ENCODE measurements around the gene GIT1.

The GIT1 gene

DNA sequence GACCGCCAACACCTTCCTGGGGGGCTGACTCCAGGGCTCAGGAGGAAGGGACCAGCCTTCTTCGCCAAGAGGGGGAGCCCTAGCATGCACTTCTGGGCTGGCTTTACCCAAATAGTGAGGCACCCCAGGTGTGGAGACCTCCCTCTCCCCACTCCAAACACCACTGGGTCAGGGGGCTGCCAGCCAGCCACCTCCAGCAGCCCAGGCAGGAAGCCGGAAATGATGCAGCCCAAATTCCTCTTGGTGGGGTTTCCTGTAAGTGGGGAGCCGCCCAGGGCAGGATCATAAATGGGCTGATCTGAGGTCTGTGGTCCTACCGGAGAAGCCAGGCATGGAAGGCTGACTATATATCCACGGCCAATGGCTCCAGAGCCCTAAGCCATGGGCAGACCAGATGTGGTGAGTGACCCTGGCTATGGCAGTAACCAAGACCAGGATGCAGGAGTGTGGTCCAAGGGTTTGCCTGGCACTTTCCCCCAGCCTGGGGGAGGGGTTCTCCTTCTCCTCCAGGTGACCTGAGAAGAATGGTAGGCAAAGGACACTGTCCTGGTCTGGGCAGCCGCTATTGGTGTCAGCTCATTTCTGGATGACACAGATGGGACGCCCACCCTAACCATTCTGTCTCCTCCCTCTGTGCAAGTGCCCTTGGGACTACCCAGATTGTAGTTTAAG is 4.2 kb downstream of the GIT1 start:
- DNase-seq (ENCODE audit: low spot score) = peak; percentile 59
- in situ Hi-C loops (cut with MboI; ENCODE audit: low pct_unique_long_range_greater_than_20kb, low sequenced_read_pairs, unreplicated experiment) = no loop called here
- TF ChIP-seq, protein P1, sequence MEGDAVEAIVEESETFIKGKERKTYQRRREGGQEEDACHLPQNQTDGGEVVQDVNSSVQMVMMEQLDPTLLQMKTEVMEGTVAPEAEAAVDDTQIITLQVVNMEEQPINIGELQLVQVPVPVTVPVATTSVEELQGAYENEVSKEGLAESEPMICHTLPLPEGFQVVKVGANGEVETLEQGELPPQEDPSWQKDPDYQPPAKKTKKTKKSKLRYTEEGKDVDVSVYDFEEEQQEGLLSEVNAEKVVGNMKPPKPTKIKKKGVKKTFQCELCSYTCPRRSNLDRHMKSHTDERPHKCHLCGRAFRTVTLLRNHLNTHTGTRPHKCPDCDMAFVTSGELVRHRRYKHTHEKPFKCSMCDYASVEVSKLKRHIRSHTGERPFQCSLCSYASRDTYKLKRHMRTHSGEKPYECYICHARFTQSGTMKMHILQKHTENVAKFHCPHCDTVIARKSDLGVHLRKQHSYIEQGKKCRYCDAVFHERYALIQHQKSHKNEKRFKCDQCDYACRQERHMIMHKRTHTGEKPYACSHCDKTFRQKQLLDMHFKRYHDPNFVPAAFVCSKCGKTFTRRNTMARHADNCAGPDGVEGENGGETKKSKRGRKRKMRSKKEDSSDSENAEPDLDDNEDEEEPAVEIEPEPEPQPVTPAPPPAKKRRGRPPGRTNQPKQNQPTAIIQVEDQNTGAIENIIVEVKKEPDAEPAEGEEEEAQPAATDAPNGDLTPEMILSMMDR (IDR thresholded peaks at IDR 0.05; ENCODE audit: extremely low read depth, insufficient read depth, missing control alignments) = peak; percentile 62

DNA sequence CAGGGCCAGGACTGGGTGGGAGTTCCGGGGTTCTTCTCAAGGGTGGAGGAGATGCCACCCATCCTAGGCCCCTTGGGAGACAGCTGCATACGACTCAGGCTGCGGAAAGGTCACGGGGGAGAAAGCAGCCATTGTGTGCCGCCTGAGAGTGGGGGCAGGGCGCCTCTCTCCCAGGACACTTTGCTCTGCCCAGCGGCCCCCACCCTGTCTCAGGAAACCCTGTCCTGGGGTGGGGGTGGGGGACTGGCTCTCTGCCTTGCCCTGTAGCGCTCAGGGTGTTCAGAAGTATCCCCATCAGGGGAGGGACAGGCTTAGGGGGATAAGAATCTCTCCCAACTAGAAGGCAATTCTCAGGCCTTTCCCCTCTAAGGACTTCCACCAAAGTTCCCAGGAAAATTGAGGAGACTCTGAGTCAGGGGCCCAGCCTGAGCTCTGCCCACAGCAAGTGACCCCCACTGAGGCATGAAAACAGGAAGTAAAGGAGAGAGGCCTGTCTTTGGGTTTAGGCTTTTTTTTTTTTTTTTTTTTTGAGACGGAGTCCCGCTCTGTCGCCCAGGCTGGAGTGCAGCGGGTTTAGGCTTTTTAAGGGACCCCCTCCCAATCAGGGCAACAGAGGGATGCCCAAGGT is 4.9 kb downstream of the GIT1 start:
- in situ Hi-C loops (cut with MboI; ENCODE audit: low pct_unique_long_range_greater_than_20kb, low sequenced_read_pairs, unreplicated experiment) = no loop called here
- TF ChIP-seq, protein P1 (IDR thresholded peaks at IDR 0.05; ENCODE audit: extremely low read depth, insufficient read depth, missing control alignments) = no peak
- DNase-seq (ENCODE audit: low spot score) = no peak

DNA sequence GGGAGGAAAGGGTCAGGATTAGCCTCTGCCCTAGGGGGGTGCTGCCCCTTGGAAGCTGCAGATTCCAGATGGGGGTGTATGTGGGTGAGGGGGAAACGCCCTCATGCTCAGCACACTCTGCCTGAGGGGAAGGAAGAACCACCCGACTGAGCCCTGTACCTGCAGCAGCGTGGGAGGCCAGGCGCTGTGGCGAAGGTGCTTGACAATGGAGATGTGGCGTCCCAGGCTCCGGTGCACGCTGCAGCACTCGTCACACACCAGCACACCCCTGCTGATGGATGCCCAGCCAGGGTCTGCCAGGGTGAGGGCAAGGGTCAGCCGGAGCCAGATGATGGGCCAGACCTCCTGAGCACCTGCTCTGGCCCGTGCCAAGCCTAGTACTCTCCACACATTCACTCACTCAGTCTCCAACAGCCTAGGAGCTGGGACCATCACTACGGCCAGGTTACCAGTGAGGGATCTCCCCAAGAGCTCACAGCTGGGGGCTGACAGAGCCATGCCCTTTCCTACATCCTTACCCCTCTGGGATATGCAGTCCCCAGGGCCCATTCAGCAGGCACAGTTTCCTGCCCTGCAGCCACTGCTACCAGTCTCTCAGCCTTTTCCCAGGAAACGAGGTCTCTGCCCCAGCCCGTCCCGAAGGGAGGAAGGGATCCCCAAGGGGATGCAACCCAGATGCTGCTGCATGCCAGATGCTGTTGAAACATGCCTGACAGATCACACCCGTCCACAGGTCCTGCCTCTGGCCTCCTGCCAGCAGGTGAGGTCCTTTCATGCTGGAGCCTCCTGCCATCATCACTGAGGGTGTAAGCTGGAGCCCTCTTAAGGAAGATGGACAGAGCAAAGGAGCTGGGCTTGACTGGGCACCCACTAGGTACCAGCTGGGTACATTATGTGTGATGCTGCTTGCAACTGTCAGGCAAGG is 5.9 kb downstream of the GIT1 start:
- no peak for DNase-seq (ENCODE audit: low spot score)
- in situ Hi-C loops (cut with MboI; ENCODE audit: low pct_unique_long_range_greater_than_20kb, low sequenced_read_pairs, unreplicated experiment) = no loop called here
- TF ChIP-seq, protein P1 (IDR thresholded peaks at IDR 0.05; ENCODE audit: extremely low read depth, insufficient read depth, missing control alignments) = no peak

DNA sequence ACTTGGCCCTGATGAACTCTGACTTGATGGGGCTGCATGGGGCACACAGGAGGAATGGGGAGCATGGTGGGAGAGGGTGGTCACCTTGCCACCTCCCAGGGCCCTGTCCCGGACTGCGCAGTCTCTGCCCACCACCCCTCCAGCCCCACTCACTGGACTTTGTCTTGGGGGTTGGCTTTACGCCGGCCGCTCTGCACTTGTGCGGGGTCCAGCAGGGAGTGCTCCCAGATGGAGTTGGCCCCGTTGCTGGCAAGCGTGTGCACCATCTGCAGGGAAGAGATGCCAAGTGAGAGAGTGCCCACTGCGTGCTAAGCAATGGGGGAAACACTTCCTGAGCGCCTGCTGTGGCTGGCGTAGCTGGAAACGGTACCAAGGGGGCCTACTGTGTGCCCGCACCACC is 6.7 kb downstream of the GIT1 start:
- in situ Hi-C loops (cut with MboI; ENCODE audit: low pct_unique_long_range_greater_than_20kb, low sequenced_read_pairs, unreplicated experiment) = no loop called here
- TF ChIP-seq, protein P1 (IDR thresholded peaks at IDR 0.05; ENCODE audit: extremely low read depth, insufficient read depth, missing control alignments) = no peak
- no peak for DNase-seq (ENCODE audit: low spot score)

DNA sequence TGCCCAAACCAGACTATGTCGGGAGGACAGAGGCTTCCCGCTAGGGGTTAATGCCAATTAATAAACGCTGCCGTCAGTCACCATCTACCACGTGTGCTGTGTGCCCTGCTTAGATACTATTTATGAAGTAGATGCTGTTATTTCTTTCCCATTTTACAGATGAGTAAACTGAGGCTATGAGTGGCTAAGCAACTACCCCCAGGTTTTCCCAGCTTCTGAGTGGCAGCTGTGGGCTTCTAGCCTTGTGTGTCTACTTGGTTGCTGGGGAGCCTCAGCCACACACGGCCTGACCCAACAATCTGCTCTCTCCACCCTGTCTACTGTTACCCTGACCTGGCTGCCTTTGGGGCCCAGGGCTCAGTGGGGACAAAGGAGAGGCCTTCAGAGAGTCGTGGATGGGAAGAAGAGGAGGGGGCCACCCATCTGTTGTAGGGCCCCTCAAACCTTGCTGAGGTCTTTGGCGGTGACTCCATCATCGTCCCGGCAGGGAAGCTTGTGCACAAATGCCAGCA is 7.1 kb downstream of the GIT1 start:
- TF ChIP-seq, protein P1 (IDR thresholded peaks at IDR 0.05; ENCODE audit: extremely low read depth, insufficient read depth, missing control alignments) = no peak
- DNase-seq (ENCODE audit: low spot score) = no peak
- in situ Hi-C loops (cut with MboI; ENCODE audit: low pct_unique_long_range_greater_than_20kb, low sequenced_read_pairs, unreplicated experiment) = no loop called here

DNA sequence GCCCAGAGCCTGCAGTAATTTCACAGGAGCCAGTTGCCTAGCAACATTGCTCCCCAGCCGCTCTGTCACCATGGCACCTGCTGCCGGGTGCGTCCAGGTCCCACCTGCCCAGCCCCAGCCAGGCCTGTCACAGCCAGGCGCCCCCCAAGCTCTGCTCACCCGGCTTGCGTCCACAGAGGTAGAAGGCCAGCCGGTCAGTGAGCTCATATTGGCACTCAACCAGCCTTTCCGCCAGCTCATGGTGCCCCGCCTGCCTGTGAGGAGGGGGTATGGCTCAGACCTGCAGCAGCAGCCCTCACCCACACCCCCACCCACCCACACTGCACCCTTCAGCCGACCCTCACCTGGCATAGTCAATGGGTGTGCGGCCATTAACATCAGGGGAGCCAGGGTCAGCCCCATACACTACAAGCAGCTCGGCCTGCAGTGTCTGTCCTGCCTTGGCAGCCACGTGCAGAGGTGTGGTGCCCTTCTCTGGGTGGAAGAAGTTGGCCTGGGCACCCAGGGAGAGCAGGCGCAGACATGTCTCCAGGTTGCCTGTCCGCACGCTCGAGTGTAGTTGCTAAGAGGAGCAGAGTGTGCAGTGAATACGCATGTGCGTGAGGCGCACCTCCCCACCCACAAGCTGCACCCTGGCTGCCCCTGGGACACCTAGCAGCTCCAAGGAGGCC is 7.7 kb downstream of the GIT1 start:
- DNase-seq (ENCODE audit: low spot score) = no peak
- in situ Hi-C loops (cut with MboI; ENCODE audit: low pct_unique_long_range_greater_than_20kb, low sequenced_read_pairs, unreplicated experiment) = no loop called here
- TF ChIP-seq, protein P1 (IDR thresholded peaks at IDR 0.05; ENCODE audit: extremely low read depth, insufficient read depth, missing control alignments) = no peak

Measured in GM13977 (cell line).